IPS-18a (cell line): ENCODE data around the gene HYI.
A peak's percentile ranks its signal among the peaks of the same experiment; 100 is the strongest.
"Not testable (repeated sequence)": the region's sequence is repeated elsewhere in the genome, so short reads cannot be mapped to it uniquely, and the experiment has no call there.

Experiments used
- H3K27ac ChIP-seq: one replicate; pipeline ENCODE4 v1.5.1; 2013; ENCODE audit warnings: low read length
- H3K27me3 ChIP-seq: one replicate; pipeline ENCODE4 v1.6.1; 2013; ENCODE audit warnings: mild to moderate bottlenecking, low read length; ENCODE audit not compliant: control insufficient read depth, insufficient read depth
- H3K36me3 ChIP-seq: one replicate; pipeline ENCODE4 v1.6.1; 2013; ENCODE audit warnings: low read depth, low read length; ENCODE audit not compliant: control insufficient read depth
- H3K4me1 ChIP-seq: one replicate; pipeline ENCODE4 v1.6.1; 2013; ENCODE audit warnings: low read depth, low read length; ENCODE audit not compliant: control insufficient read depth
- H3K4me3 ChIP-seq: one replicate; pipeline ENCODE4 v1.5.1; 2013; ENCODE audit warnings: low read length
- H3K9ac ChIP-seq: one replicate; pipeline ENCODE4 v1.6.1; 2013; ENCODE audit warnings: mild to moderate bottlenecking, low read length, moderate library complexity
- H3K9me3 ChIP-seq: one replicate; pipeline ENCODE4 v1.6.1; 2013; ENCODE audit warnings: low read depth, low read length; ENCODE audit not compliant: control insufficient read depth

HYI gene

DNA sequence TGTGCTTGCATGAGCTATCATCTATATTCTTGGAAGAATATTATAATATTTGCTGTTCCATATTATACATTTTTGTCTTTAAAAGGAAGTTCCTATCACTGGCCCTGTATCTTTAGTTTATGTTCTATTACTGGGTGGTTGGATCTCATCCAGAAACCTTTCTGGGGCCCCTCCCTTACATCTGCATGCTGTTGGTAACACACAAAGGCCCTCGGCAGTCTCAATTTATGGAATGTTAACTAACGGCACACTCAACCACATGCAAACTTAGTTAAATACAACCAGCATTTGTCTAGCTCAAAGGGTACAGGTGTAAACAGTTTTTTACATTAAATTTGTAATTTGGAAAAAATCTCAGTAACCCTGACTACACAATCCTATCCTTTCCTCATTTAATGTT lies 9.7 kb upstream of the HYI start:
- H3K9me3 ChIP-seq = no peaks in the 10 kb centered on the region
- no peaks in the 10 kb centered on the region for H3K27me3 ChIP-seq
- no peaks in the 10 kb centered on the region for H3K36me3 ChIP-seq
- no peaks in the 10 kb centered on the region for H3K4me1 ChIP-seq
- no peak overlapping the region for H3K9ac ChIP-seq
- H3K4me3 ChIP-seq = no peak overlapping the region
- no peak overlapping the region for H3K27ac ChIP-seq

DNA sequence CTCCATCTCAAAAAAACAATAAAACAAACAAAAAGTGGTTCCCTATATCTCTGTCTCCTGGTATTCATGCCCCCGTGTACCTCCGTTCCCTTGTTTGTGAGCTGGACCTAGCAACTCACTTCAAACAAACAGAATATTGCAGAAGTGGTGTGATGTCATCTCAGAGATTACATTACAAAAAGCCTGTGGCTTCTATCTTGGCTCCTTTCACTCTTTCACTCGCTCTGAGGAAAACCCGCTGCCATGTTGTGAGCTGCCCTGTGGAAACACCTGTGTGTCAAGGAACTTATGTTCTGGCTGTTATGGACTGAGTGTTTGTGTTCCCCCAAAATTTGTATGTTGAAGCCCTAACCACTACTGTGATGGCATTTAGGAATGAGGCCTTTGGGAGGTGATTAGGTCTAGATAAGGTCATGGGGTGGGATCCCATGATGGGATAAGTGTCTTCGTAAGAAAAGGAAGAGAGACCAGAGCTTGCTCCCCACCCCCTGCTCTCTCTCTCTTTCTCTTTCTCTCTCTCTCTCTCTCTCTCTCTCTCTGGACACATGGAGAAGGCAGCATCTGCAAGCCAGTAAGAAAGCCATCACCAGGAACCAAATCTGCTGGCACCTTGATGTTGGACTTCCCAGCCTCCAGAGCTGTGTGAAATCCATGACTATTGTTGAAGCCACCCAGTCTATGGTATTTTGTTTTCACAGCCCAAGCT lies 7.4 kb upstream of the HYI start:
- H3K27ac ChIP-seq = no peak overlapping the region
- no peaks in the 10 kb centered on the region for H3K4me1 ChIP-seq
- H3K27me3 ChIP-seq = no peaks in the 10 kb centered on the region
- no peak overlapping the region for H3K4me3 ChIP-seq
- no peaks in the 10 kb centered on the region for H3K9me3 ChIP-seq
- no peaks in the 10 kb centered on the region for H3K36me3 ChIP-seq
- H3K9ac ChIP-seq = no peak overlapping the region

DNA sequence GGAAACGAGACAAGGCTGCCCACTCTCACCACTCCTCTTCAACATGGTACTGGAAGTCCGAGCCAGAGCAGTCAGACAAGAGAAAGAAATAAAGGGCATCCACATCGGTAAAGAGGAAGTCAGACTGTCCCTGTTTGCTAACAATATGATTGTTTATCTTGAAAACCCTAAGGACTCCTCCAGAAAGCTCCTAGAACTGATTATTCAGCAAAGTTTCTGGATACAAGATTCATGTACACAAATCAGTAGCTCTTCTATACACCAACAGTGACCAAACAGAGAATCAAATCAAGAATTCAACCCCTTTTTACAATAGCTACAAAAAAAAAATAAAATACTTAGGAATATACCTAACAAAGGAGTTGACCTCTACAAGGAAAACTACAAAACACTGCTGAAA lies 4.6 kb upstream of the HYI start:
- not testable (repeated sequence) for H3K4me3 ChIP-seq, H3K27me3 ChIP-seq, H3K9me3 ChIP-seq, H3K36me3 ChIP-seq, H3K27ac ChIP-seq, H3K9ac ChIP-seq
- peaks cover 13% of the 10 kb centered on the region for H3K4me1 ChIP-seq

DNA sequence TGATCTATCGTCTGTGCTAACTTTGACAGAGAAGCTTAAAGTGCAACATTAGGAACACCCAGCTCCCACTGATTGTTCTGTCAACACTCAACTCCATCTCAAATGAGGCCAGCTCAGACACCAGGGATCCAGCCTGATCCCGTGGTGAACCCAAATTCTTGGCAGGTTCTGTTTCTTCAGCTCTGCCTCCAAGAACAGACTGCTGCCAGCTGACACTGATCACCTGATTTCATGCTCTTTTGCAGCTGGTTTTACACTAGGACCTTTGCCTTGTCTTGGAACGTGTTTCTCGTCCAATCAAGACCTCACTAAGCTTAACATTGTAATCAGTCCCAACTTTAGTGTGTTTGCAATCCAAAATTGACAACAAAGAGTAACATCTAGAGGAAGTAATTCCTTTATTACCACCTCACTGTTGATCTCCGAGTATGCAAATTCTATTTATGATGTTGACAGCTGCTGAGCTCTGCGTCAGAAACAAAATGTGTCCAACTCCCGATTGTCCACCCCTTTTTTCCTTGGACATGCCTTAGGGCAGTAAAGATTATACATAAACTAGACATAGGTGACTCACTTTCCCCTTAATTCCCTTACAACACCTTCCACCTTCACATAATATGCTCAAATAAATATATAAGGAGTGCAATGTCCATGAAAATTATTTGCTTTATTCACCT lies 1.6 kb upstream of the HYI start:
- no peak overlapping the region for H3K27ac ChIP-seq
- H3K36me3 ChIP-seq = peaks cover 7% of the 10 kb centered on the region
- H3K4me1 ChIP-seq = peaks cover 19% of the 10 kb centered on the region
- no peak overlapping the region for H3K4me3 ChIP-seq
- no peaks in the 10 kb centered on the region for H3K9me3 ChIP-seq
- no peaks in the 10 kb centered on the region for H3K27me3 ChIP-seq
- H3K9ac ChIP-seq = no peak overlapping the region

DNA sequence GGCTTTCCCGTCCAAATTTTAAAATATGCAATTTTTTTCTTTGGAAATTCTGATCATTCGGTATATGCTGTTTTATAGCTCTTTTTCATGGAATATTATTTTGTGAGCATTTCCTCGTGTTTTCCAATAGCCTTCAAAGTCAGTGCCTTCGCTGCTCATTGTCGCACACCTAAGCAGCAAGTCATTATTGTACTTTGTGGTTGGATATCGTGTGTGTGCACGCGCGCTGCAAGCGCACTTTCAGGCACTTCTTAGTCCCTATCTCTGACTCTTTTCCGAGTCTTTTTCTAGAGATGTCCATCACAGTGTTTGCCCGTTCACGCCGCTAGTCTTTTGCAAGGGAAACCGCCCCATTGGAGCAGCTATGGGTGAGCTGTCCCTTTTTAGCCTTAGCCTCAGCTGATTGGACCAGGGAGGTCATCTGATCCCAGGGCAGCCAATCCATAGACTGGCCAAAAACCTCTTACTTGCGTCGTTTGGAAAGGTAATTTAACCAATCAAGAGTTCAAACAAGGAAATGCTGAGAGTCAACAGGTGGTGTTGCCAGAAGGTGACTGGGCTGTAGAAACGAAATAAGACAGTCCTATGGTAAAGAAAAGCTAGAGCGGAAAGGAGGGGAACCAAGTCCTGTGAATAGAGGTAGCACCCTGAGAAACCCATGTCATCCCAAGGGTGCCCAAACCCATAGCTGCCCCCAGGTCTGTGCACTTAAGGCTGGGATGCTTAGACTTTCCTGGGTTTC lies 710 bp upstream of the HYI start:
- Histone ChIP-seq H3K27ac (no peak overlapping the region), H3K9ac (peak overlapping the region; percentile 40), H3K4me1 (peaks cover 19% of the 10 kb centered on the region), H3K36me3 (peaks cover 13% of the 10 kb centered on the region), H3K9me3 (no peaks in the 10 kb centered on the region), H3K4me3 (peak overlapping the region; percentile 64), H3K27me3 (no peaks in the 10 kb centered on the region)

DNA sequence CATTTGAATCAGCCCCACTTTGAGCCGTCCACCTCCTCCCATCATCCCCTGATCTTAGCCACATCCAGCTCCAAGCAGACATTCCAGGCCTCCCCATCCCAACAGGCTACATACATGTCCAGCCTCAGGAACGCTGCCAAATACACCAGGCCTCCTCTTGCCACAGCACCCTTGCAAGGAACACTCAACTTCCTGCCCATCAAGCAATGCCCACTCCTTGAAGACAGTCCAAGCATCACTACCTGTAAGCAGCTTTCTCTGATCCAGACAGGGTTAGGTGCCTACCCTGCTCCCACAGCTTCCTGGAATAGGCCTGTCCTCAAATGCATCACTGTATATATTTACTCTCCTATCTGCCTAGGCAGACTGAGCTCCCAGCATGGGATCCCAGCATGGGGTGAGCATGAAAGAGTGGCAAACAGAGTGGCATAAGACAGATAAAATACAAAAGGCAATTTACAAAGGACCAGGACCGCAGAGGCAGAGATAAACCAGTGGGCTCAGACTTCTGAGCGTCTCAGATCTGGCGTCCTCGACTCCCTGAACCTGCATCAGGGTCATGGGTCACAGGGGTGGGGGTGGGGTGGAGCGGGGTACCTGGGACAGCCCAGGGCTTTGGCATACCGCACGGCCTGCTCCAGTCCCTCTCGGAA lies 816 bp downstream of the HYI start:
- no peaks in the 10 kb centered on the region for H3K9me3 ChIP-seq
- no peaks in the 10 kb centered on the region for H3K27me3 ChIP-seq
- H3K4me1 ChIP-seq = peaks cover 19% of the 10 kb centered on the region
- no peak overlapping the region for H3K27ac ChIP-seq
- H3K36me3 ChIP-seq = peaks cover 13% of the 10 kb centered on the region
- peak overlapping the region; percentile 37 for H3K4me3 ChIP-seq
- H3K9ac ChIP-seq = no peak overlapping the region

DNA sequence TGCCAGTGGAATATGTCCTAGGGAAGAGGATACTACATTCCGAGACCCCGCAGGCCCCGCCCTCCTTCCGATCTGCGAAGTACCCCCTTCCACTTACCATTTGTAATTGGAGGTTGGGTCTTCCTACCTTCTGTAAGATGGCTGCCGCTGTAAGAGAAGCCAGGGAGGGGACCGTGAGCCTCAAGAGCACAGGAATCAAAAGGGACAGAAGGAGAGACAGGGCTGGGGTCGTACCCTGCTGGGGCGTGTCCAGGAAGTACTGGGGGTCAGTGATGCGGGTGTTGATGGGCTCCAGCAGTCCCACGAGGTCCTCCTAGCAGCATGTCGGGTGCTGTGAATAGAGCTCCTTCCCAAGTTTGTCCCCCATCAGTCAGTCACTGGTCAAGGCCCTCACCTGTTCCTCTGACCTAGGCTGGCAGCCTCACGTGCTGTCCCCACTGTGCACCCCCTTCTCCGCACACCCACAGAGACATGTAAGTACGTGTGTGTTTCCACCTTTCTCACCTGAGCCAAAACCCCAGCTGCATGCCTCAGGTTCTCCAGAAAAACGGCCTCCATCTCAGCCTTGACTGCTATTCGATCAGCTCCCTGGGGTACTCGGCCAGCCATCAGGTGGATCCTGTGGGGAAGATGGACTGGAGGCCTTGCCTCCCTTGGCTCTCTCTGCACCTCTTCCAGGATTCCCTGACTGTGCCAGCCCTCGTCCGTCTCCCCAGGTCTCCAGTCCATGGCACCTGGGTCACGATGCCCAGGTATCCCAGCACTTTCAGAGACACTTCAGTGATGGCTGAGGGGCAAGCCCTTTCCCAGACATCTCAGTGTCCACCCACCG lies 1.8 kb downstream of the HYI start:
- Histone ChIP-seq H3K4me3 (no peak overlapping the region), H3K9me3 (no peaks in the 10 kb centered on the region), H3K9ac (no peak overlapping the region), H3K36me3 (peaks cover 18% of the 10 kb centered on the region), H3K4me1 (peaks cover 19% of the 10 kb centered on the region), H3K27ac (no peak overlapping the region), H3K27me3 (no peaks in the 10 kb centered on the region)

DNA sequence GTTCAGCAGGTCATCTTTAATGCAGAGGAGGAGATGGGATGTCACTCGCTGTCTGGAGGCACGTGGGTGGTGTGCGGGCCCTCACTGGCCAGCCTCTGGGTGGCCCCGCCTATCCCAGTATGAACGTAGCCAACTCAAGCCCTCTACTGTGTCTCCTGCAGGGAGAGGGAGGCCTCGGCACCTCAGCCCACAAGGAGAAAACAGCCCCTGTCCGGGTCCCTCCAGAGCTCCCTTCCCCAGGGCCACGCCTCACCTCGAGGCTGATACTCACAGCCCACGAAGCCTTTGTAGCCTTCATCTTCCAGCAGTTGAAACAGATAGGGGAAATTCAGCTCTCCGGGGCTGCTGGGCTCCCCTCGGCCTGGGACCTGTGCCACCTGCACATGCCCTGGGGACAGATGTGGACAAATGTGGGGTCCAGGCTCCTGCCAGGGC lies 2.6 kb downstream of the HYI start:
- no peaks in the 10 kb centered on the region for H3K9me3 ChIP-seq
- no peak overlapping the region for H3K9ac ChIP-seq
- peaks cover 23% of the 10 kb centered on the region for H3K36me3 ChIP-seq
- H3K4me3 ChIP-seq = no peak overlapping the region
- no peak overlapping the region for H3K27ac ChIP-seq
- no peaks in the 10 kb centered on the region for H3K27me3 ChIP-seq
- H3K4me1 ChIP-seq = peaks cover 19% of the 10 kb centered on the region

DNA sequence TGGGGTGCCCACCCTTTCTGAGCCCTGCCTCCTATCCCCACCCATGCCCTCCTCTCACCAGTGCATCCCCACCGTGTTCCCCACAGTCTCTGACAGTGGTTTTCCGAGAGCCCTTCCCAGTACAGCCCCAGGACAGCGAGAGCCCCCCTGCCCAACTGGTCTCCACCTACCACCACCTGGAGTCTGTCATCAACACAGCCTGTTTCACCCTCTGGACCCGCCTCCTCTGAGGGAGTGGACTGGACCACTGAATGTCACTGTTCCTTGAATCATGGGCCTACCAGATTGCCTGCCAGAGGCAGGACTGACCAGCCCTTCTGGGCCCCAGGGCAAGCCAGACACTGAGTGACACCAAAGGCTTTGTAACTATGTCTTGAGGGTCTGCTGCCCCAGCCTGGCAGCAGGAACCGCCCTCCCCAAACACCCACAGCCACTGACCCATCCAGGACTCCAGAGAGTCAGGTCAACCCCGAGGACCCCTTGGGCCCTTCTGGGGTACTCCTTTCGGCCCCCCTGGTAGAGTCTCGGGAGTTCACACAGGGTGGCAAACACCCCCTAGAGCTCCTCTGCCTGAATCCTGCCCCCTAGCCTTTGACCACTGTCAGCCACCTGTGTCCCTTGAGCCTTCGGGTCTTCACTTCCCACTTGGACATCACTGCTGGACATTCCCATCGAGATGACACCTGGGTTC lies 3.3 kb downstream of the HYI start:
- H3K36me3 ChIP-seq = peaks cover 23% of the 10 kb centered on the region
- no peaks in the 10 kb centered on the region for H3K9me3 ChIP-seq
- no peak overlapping the region for H3K4me3 ChIP-seq
- no peaks in the 10 kb centered on the region for H3K27me3 ChIP-seq
- H3K9ac ChIP-seq = no peak overlapping the region
- H3K4me1 ChIP-seq = peaks cover 18% of the 10 kb centered on the region
- H3K27ac ChIP-seq = no peak overlapping the region

DNA sequence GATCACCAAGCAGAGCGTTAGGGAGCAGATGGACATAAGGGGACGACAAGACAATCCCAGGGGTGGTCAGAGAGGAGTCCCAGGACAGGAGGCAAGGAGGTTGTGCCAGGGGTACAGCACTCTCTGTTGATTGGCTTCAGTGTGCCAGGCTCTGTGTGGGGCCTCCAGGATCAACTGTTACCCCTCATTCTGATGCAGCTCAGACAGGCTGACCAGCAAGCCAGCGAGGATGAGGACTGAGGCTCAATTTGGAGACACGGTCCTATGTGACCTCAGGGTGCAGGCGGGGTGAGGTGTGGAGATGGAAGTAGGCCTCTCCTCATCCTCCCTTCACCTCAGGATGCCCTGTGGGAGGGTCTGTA lies 4.0 kb downstream of the HYI start:
- no peaks in the 10 kb centered on the region for H3K9me3 ChIP-seq
- H3K27ac ChIP-seq = no peak overlapping the region
- H3K4me1 ChIP-seq = peaks cover 11% of the 10 kb centered on the region
- H3K27me3 ChIP-seq = no peaks in the 10 kb centered on the region
- H3K4me3 ChIP-seq = no peak overlapping the region
- no peak overlapping the region for H3K9ac ChIP-seq
- H3K36me3 ChIP-seq = peaks cover 23% of the 10 kb centered on the region
